Activated T-cell treated with anti-CD3 and anti-CD28 coated beads, Interleukin-2, amount 50 U/mL, for 72 hours (primary cell): ENCODE measurements around the gene KNSTRN. TPM values are rescaled to one million over a fixed set of nuclear protein-coding genes. Genes with fewer than 3 reads are reported as not detected.

Experiments used
- ATAC-seq, 2 donors: fragments of 150-1000 bp; cut with Tn5 transposase; replicated peaks in 1 of 2; 2 replicates each; pipeline ENCODE4 v1.10.0; 2021; ENCODE audit warnings: moderate library complexity in 2 of 2, mild to moderate bottlenecking in 1 of 2
- DNase-seq, 2 donors: peaks; one replicate each; pipeline ENCODE4 v3.0.0; 2021 to 2022; ENCODE audit warnings: mixed read lengths in 1 of 2
- H3K27ac Mint-ChIP-seq: one replicate; pipeline ENCODE4 v1.8.0; 2022; ENCODE audit warnings: mild to moderate bottlenecking, moderate library complexity, mixed read lengths
- H3K27me3 Mint-ChIP-seq: one replicate; pipeline ENCODE4 v1.8.0; 2022; ENCODE audit warnings: low read depth, mixed read lengths
- H3K36me3 Mint-ChIP-seq, 2 donors: one replicate each; pipeline ENCODE4 v1.8.0; 2022; ENCODE audit warnings: mixed read lengths in 2 of 2, mild to moderate bottlenecking in 1 of 2; ENCODE audit not compliant: insufficient read depth in 2 of 2
- H3K4me1 Mint-ChIP-seq: one replicate; pipeline ENCODE4 v1.8.0; 2022; ENCODE audit warnings: low read depth, mixed read lengths
- H3K4me3 Mint-ChIP-seq, 2 donors: one replicate each; pipeline ENCODE4 v1.8.0; 2022; ENCODE audit warnings: mild to moderate bottlenecking in 2 of 2, mixed read lengths in 2 of 2, moderate library complexity in 2 of 2
- H3K9me3 Mint-ChIP-seq, 2 donors: one replicate each; pipeline ENCODE4 v1.8.0; 2022; ENCODE audit warnings: mixed read lengths in 2 of 2
- total RNA-seq, 2 donors: library from RNA; stranded (reverse); gene quantifications; one replicate each; pipeline ENCODE4 v1.2.3, GENCODE V29; 2022

Gene KNSTRN
- total RNA-seq, 2 donors from 2014 or later: 47.3 to 61.5 TPM

DNA sequence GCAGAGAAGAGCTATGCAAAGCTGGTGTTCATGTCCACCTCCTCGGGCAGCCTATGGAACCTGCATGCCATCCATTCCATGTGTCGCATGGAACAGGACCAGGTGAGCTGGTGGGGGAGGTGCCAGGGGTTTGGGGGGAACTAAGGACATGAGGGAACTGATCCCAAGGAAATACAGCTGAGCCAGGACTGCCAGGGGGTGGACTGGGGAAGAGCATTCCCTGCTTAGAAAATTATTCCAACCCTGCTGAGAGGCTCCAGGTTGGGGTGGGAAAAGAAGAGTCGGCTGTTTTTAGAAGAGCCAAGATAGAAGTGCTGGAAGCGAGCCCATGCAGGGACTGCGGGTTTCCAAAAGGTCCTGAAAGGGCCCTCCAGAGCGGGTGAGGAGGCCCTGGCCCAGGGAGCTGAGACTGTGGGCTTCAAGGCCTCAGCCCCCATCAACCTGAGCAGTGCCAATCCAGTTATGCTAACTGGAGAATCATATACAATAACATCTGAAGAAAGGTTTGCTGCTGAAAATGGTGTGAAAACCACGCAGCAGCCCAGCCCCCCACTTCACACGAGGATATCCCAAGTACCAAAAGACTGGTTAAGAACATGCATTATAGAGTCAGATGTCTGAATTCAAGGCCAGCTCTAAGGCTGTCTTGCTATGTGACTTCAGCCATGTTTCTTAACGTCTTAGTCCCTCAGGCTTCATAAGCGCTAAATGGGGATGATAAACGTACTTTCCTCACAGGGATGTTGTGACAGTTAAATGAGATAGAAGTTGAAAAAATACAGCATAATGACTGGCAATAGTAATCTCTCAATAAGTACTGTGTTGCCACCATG is 16.7 kb upstream of the KNSTRN start:
- no peak for DNase-seq
- Mint-ChIP-seq H3K4me1 (peaks cover 19% of the 10 kb centered on the region), H3K36me3 (no peaks in the 10 kb centered on the region), H3K4me3 (peak overlapping the region in 1 of 2 donors; percentile 14), H3K27ac (no peak overlapping the region), H3K27me3 (no peaks in the 10 kb centered on the region), H3K9me3 (no peaks in the 10 kb centered on the region)
- ATAC-seq: no peak

DNA sequence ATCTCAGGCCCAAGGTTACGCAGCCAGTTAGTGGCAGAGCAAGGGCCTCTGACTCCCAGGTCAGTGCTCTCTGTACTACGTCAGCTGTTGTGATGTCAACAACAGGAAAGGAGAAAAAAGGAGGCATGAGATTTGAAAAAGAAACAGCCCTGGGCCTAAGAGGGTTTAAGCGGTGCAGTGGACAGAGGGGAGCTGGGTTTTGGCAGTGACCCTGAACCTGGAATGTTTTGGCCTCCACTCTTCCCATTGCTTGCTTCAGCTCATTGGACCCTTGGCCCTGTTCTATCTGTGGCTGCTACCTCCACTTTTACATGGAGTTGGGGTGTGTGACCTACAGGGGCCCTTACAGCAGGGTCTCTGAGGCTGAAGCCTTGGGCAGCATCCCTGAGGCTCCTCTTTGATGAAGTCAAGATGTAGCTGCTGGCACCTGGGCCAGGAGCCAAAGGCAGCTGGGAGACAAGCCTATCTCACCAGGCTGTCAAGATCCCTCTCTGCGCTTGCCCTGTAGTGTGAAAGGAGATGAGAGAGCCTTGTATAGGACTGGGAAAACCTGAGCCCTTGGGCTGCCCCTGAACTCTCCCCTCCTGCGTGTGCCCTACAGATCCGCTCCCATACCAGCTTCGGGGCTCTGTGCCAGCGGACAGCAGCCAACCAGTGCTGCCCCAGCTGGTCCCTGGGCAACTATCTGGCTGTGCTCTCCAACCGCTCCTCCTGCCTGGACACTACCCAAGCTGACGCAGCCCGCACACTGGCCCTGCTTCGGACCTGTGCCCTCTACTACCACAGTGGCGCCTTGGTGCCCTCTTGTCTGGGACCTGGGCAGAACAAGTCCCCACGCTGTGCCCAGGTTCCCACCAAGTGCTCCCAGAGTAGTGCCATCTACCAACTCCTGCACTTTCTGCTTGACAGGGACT is 15.8 kb upstream of the KNSTRN start:
- H3K27me3 Mint-ChIP-seq: no peaks in the 10 kb centered on the region
- no peak for ATAC-seq
- H3K9me3 Mint-ChIP-seq: no peaks in the 10 kb centered on the region
- H3K4me1 Mint-ChIP-seq: peaks cover 19% of the 10 kb centered on the region
- no peak overlapping the region for H3K27ac Mint-ChIP-seq
- H3K4me3 Mint-ChIP-seq: peak overlapping the region; percentile 73 to 75
- H3K36me3 Mint-ChIP-seq: no peaks in the 10 kb centered on the region
- DNase-seq: no peak

DNA sequence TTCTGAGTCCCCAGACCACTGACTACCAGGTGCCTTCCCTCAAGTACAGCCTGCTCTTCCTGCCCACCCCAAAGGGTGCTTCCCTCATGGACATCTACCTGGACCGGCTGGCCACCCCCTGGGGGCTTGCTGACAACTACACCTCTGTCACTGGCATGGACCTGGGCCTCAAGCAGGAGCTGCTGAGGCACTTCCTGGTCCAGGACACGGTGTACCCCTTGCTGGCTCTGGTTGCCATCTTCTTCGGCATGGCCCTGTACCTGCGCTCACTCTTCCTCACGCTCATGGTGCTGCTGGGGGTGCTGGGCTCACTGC is 15.2 kb upstream of the KNSTRN start:
- Mint-ChIP-seq H3K9me3 (no peaks in the 10 kb centered on the region), H3K4me3 (peak overlapping the region; percentile 73 to 75), H3K36me3 (no peaks in the 10 kb centered on the region), H3K4me1 (peaks cover 19% of the 10 kb centered on the region), H3K27ac (no peak overlapping the region), H3K27me3 (no peaks in the 10 kb centered on the region)
- ATAC-seq: no peak
- DNase-seq: no peak

DNA sequence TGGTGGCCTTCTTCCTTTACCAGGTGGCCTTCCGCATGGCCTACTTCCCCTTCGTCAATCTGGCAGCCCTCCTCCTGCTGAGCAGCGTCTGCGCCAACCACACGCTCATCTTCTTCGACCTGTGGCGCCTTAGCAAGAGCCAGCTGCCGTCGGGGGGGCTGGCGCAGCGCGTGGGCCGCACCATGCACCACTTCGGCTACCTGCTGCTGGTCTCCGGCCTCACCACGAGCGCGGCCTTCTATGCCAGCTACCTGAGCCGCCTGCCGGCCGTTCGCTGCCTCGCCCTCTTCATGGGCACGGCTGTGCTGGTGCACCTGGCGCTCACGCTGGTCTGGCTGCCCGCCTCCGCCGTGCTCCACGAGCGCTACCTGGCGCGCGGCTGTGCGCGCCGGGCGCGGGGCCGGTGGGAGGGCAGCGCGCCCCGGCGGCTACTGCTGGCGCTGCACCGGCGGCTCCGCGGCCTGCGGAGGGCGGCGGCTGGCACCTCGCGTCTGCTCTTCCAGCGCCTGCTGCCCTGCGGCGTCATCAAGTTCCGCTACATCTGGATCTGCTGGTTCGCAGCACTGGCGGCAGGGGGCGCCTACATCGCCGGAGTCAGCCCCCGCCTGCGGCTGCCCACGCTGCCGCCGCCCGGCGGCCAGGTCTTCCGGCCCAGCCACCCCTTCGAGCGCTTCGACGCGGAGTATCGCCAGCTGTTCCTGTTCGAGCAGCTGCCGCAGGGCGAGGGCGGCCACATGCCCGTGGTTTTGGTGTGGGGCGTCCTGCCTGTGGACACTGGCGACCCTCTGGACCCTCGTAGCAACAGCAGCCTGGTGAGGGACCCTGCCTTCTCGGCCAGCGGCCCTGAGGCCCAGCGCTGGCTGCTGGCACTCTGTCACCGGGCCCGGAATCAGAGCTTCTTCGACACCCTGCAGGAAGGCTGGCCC is 14.6 kb upstream of the KNSTRN start:
- ATAC-seq: peak; percentile 96
- DNase-seq: peak; percentile 90 to 91
- Mint-ChIP-seq H3K27me3 (no peaks in the 10 kb centered on the region), H3K4me3 (peak overlapping the region; percentile 73 to 75), H3K36me3 (no peaks in the 10 kb centered on the region), H3K27ac (no peak overlapping the region), H3K9me3 (no peaks in the 10 kb centered on the region), H3K4me1 (peaks cover 19% of the 10 kb centered on the region)

DNA sequence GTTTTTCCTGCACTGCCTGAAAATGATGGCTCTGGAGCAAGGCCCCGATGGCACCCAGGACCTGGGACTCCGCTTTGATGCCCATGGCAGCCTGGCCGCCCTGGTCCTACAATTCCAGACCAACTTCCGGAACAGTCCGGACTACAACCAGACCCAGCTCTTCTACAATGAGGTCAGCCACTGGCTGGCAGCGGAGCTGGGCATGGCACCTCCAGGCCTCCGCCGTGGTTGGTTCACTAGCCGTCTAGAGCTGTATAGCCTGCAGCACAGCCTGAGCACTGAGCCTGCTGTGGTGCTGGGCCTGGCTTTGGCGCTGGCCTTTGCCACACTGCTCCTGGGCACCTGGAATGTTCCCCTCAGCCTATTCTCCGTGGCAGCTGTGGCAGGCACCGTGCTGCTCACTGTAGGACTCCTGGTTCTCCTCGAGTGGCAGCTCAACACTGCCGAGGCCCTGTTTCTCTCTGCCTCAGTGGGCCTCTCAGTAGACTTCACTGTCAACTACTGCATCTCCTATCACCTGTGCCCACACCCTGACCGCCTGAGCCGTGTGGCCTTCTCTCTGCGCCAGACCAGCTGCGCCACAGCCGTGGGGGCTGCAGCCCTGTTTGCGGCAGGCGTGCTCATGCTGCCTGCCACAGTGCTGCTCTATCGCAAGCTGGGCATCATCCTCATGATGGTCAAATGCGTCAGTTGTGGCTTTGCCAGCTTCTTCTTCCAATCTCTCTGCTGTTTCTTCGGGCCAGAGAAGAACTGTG is 13.6 kb upstream of the KNSTRN start:
- Mint-ChIP-seq H3K4me3 (peak overlapping the region in 1 of 2 donors; percentile 47), H3K27me3 (no peaks in the 10 kb centered on the region), H3K4me1 (peaks cover 19% of the 10 kb centered on the region), H3K9me3 (no peaks in the 10 kb centered on the region), H3K36me3 (no peaks in the 10 kb centered on the region), H3K27ac (no peak overlapping the region)
- ATAC-seq (no peak), DNase-seq (no peak)

DNA sequence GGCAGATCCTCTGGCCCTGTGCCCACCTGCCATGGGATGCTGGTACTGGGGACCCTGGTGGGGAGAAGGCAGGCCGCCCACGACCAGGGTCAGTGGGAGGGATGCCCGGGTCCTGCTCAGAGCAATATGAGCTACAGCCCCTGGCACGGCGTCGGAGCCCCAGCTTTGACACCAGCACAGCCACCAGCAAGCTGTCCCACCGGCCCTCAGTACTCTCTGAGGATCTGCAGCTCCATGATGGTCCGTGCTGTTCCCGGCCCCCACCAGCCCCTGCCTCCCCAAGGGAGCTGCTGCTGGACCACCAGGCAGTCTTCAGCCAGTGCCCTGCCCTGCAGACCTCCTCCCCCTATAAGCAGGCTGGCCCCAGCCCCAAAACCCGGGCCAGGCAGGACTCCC is 13.0 kb upstream of the KNSTRN start:
- Mint-ChIP-seq H3K9me3 (no peaks in the 10 kb centered on the region), H3K27me3 (no peaks in the 10 kb centered on the region), H3K27ac (no peak overlapping the region), H3K4me1 (peaks cover 19% of the 10 kb centered on the region), H3K4me3 (peak overlapping the region in 1 of 2 donors; percentile 44), H3K36me3 (no peaks in the 10 kb centered on the region)
- DNase-seq (no peak), ATAC-seq (no peak)

DNA sequence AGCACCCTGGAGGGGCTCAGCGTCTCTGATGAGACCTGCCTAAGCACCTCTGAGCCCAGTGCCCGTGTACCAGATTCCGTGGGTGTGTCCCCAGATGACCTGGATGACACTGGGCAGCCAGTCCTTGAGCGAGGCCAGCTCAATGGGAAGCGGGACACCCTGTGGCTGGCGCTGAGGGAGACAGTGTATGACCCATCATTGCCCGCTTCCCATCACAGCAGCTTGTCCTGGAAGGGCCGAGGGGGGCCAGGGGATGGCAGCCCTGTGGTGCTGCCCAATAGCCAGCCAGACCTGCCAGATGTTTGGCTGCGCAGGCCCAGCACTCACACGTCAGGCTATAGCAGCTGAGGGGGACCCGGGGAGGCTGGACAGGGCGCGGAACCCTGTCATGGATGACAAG is 12.6 kb upstream of the KNSTRN start:
- DNase-seq (no peak), ATAC-seq (no peak)
- H3K27me3 Mint-ChIP-seq: no peaks in the 10 kb centered on the region
- no peak overlapping the region for H3K4me3 Mint-ChIP-seq
- H3K36me3 Mint-ChIP-seq: no peaks in the 10 kb centered on the region
- peaks cover 19% of the 10 kb centered on the region for H3K4me1 Mint-ChIP-seq
- H3K9me3 Mint-ChIP-seq: no peaks in the 10 kb centered on the region
- H3K27ac Mint-ChIP-seq: no peak overlapping the region

DNA sequence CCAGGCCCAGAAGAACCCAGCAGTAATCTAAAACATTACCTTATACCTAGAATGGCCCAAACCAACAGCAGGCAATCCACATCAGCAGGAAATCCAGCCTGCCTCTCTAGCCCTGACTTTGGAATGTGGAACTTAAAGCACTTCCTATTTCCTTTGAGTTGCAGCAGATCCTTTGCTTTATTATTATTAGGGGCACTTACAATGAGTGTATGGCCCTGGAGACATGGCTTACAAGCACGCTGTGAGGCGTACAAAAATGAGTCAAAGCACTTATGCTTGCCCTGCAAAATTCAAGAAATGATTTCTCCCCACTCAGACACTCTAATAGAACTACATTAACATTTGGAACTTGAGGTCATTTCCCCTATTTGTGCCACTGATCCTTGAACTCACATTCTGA is 9.5 kb upstream of the KNSTRN start:
- Mint-ChIP-seq H3K27me3 (no peaks in the 10 kb centered on the region), H3K4me3 (no peak overlapping the region), H3K4me1 (no peaks in the 10 kb centered on the region), H3K9me3 (no peaks in the 10 kb centered on the region), H3K36me3 (no peaks in the 10 kb centered on the region), H3K27ac (no peak overlapping the region)
- DNase-seq (no peak), ATAC-seq (no peak)

DNA sequence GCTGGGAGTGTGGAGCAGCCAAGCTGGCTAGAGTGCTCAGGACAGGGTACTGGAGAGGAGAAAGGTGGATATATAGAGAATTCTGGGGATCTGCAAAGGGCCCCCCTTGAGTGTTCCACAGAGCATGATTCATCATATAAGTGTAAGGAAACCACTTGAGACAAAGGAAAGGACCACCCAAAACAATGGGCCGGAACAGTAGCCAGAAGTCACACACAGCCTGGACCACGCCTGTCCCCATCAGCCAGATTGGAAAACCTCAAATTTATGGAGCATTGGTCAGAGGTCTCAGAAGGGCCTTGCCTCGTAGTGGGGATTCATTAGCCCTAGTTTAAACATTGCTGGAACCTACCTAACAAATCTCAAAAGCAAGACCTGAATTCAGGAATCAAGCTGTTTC is 4.9 kb upstream of the KNSTRN start:
- Mint-ChIP-seq H3K4me1 (peaks cover 3% of the 10 kb centered on the region), H3K4me3 (no peak overlapping the region), H3K9me3 (no peaks in the 10 kb centered on the region), H3K27me3 (no peaks in the 10 kb centered on the region), H3K36me3 (no peaks in the 10 kb centered on the region), H3K27ac (no peak overlapping the region)
- DNase-seq: no peak
- ATAC-seq: no peak

DNA sequence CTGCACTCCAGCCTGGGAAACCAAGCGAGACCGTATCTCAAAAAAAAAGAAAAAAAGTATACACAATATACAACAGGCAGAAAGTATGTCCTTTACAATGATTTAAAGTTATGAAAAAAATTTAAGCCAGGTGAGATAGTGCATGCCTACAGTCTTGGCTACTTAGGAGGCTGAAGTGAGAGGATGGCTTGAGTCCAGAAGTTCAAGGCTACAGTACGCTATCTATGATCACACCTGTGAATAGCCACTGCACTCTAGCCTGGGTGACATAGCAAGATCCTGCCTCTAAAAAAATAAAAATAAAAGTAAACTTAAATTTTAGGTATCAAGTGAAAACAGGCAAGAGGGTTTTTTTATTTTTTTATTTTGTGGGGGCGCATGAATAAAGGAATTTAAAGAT is 3.1 kb upstream of the KNSTRN start:
- no peak for DNase-seq
- Mint-ChIP-seq H3K36me3 (peaks cover 0 to 6% of the 10 kb centered on the region in 2 donors), H3K4me3 (no peak overlapping the region), H3K27ac (no peak overlapping the region), H3K27me3 (no peaks in the 10 kb centered on the region), H3K4me1 (peaks cover 15% of the 10 kb centered on the region), H3K9me3 (no peaks in the 10 kb centered on the region)
- ATAC-seq: no peak

DNA sequence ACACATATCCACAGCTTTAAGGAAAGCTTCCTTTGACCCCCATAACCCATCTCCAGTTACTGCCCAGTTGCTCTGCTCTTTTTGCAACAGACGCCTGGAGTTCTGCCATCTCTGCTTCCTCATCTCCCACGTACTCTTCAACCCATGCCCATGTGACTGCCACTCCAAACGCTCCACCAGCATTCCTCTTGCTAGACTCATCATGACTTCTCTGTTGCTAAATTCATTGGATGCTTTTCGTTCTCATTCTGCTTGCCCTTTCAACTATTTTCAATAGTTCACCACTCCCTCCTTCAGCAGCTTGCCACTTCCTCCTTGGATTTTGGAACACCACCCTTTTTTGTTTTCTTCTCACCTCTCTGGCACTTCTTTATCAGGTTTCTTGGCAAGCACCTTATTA is 2.7 kb upstream of the KNSTRN start:
- no peak overlapping the region for H3K4me3 Mint-ChIP-seq
- H3K36me3 Mint-ChIP-seq: peaks cover 0 to 10% of the 10 kb centered on the region in 2 donors

DNA sequence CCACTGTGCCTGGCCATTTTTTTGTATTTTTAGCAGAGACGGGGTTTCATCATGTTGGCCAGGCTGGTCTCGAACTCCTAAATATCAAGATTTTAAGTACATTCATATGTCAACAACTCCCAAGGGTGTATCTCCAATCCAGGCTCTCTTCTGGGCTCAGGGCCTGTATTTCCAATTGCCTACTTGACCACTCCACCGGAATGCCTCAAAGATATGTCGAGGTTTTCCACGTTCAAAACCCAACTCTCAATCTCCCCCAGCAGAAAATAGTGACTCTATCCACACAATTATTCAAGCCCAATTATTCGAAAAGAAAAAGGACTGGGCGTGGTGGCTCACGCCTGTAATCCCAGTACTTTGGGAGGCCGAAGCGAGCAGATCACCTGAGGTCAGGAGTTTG is 1.9 kb upstream of the KNSTRN start:
- no peaks in the 10 kb centered on the region for H3K27me3 Mint-ChIP-seq
- H3K4me3 Mint-ChIP-seq: no peak overlapping the region
- no peaks in the 10 kb centered on the region for H3K9me3 Mint-ChIP-seq
- ATAC-seq (no peak), DNase-seq (no peak)
- no peak overlapping the region for H3K27ac Mint-ChIP-seq
- H3K36me3 Mint-ChIP-seq: peaks cover 2 to 16% of the 10 kb centered on the region in 2 donors
- peaks cover 22% of the 10 kb centered on the region for H3K4me1 Mint-ChIP-seq

More for the DNA sequence above, 2.7 kb upstream of the KNSTRN start:
- DNase-seq: no peak
- ATAC-seq: no peak
- no peaks in the 10 kb centered on the region for H3K9me3 Mint-ChIP-seq
- peaks cover 20% of the 10 kb centered on the region for H3K4me1 Mint-ChIP-seq
- H3K27ac Mint-ChIP-seq: no peak overlapping the region
- no peaks in the 10 kb centered on the region for H3K27me3 Mint-ChIP-seq
